22Rv1 (cell line): ENCODE measurements around the gene PLEKHG7.

Experiments
- ZFX ChIP-seq: fragments of 450-650 bp; IDR thresholded peaks from 2 replicates; pipeline ENCODE4 v1.6.1; 2017; ENCODE audit warnings: antibody characterized with exemption, borderline replicate concordance
- TF ChIP-seq, protein P1 (sequence below): fragments of 450-650 bp; IDR thresholded peaks from 2 replicates; pipeline ENCODE4 v1.5.1; 2017; ENCODE audit warnings: mild to moderate bottlenecking

DNA sequence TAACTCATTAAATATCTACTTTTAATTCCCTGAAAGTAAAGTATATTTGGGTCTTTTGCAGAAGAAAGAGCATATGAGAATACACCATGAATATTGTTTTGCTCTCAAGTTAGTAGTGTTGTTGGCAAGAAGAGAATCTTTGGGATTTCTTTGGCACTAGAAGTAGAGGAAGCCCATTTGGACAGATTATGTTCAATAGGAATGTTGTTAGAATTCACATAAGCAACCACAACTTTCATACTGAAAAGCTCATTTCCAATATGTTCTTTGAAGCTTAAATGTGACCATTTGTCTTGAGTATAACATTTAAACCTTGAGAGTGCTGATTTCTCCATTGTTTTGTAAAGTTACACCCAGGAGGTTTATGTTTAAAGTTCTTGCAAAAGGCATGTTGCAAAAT lies 37.6 kb downstream of the PLEKHG7 start:
- TF ChIP-seq, protein P1, sequence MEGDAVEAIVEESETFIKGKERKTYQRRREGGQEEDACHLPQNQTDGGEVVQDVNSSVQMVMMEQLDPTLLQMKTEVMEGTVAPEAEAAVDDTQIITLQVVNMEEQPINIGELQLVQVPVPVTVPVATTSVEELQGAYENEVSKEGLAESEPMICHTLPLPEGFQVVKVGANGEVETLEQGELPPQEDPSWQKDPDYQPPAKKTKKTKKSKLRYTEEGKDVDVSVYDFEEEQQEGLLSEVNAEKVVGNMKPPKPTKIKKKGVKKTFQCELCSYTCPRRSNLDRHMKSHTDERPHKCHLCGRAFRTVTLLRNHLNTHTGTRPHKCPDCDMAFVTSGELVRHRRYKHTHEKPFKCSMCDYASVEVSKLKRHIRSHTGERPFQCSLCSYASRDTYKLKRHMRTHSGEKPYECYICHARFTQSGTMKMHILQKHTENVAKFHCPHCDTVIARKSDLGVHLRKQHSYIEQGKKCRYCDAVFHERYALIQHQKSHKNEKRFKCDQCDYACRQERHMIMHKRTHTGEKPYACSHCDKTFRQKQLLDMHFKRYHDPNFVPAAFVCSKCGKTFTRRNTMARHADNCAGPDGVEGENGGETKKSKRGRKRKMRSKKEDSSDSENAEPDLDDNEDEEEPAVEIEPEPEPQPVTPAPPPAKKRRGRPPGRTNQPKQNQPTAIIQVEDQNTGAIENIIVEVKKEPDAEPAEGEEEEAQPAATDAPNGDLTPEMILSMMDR, result no peak
- no peak for TF ChIP-seq ZFX
